ENCODE results near the gene KIF21A. TPM values are rescaled to one million over a fixed set of nuclear protein-coding genes. Genes with fewer than 3 reads are reported as not detected.

Gene KIF21A
- total RNA-seq, 2 experiments from 2014 or later = 22.2 to 24.3 TPM

GRCh38 chr12:39252628-39253027, 190.3 kb downstream of the KIF21A start:
- no peaks in the 10 kb centered on the region for H3K9me3 Mint-ChIP-seq
- no peak for DNase-seq
- H3K27me3 Mint-ChIP-seq = peaks cover 4% of the 10 kb centered on the region
- H3K4me1 Mint-ChIP-seq = no peaks in the 10 kb centered on the region
- no peak overlapping the region for H3K4me3 Mint-ChIP-seq
- H3K36me3 Mint-ChIP-seq = no peaks in the 10 kb centered on the region
- H3K27ac Mint-ChIP-seq = no peak overlapping the region

Other genes starting within 250 kb of the KIF21A start
- gene ABCD2, start 176.7 kb upstream of the KIF21A start, total RNA-seq = 1 to 10 TPM; 3.1 to 3.6 TPM

Measured in activated naive CD8-positive, alpha-beta T cell treated with anti-CD3 and anti-CD28 coated beads for 36 hours (primary cell).